H9 (cell line): Measurements from ENCODE around the gene NCL. TPM values are rescaled to one million over a fixed set of nuclear protein-coding genes. Genes with fewer than 3 reads are reported as not detected.

ENCODE experiments used
- DNase-seq: peaks from one replicate; pipeline ENCODE4 v3.0.0-alpha.2; 2017
- H2AFZ ChIP-seq: one replicate; pipeline ENCODE4 v1.6.1; 2013; ENCODE audit warnings: mild to moderate bottlenecking, low read length, control low read depth, moderate library complexity
- H2AK5ac ChIP-seq: 2 replicates; pipeline ENCODE4 v1.6.1; 2013; ENCODE audit warnings: low read length, control low read depth, mixed read lengths; ENCODE audit not compliant: insufficient read length
- H2BK120ac ChIP-seq: one replicate; pipeline ENCODE4 v1.6.1; 2013; ENCODE audit warnings: low read depth, mild to moderate bottlenecking, low read length, control low read depth, inconsistent platforms; ENCODE audit not compliant: poor library complexity, severe bottlenecking
- H2BK12ac ChIP-seq: 2 replicates; pipeline ENCODE4 v1.6.1; 2013; ENCODE audit warnings: low read length, control low read depth, mixed read lengths, low read depth; ENCODE audit not compliant: insufficient read length
- H2BK15ac ChIP-seq: 2 replicates; pipeline ENCODE4 v1.6.1; 2013; ENCODE audit warnings: low read depth, low read length, control low read depth
- H2BK20ac ChIP-seq: one replicate; pipeline ENCODE4 v1.6.1; 2013; ENCODE audit warnings: low read depth, mild to moderate bottlenecking, low read length, control low read depth, inconsistent platforms; ENCODE audit not compliant: poor library complexity, severe bottlenecking
- H2BK5ac ChIP-seq: 2 replicates; pipeline ENCODE4 v1.6.1; 2013; ENCODE audit warnings: low read length, control low read depth, mixed read lengths; ENCODE audit not compliant: insufficient read length
- H3K14ac ChIP-seq: 2 replicates; pipeline ENCODE4 v1.6.1; 2013; ENCODE audit warnings: low read length, control low read depth; ENCODE audit not compliant: insufficient read depth
- H3K18ac ChIP-seq: 2 replicates; pipeline ENCODE4 v1.6.1; 2013; ENCODE audit warnings: low read depth, mild to moderate bottlenecking, mixed read lengths, low read length, control low read depth; ENCODE audit not compliant: insufficient read length
- H3K23ac ChIP-seq: 2 replicates; pipeline ENCODE4 v1.6.1; 2013; ENCODE audit warnings: low read length, control low read depth, mixed read lengths, low read depth; ENCODE audit not compliant: insufficient read length
- H3K23me2 ChIP-seq: 2 replicates; pipeline ENCODE4 v1.6.1; 2013; ENCODE audit warnings: low read depth, mild to moderate bottlenecking, mixed read lengths, low read length, control low read depth; ENCODE audit not compliant: insufficient read length, poor library complexity, severe bottlenecking
- H3K27ac ChIP-seq: 2 replicates; pipeline ENCODE4 v1.5.1; 2013; ENCODE audit warnings: low read length, control low read depth, mixed read lengths, low read depth; ENCODE audit not compliant: insufficient read length
- H3K27me3 ChIP-seq: 2 replicates; pipeline ENCODE4 v1.6.1; 2013; ENCODE audit warnings: low read length, control low read depth, inconsistent platforms; ENCODE audit not compliant: insufficient read depth
- H3K4ac ChIP-seq: 2 replicates; pipeline ENCODE4 v1.6.1; 2013; ENCODE audit warnings: low read depth, mild to moderate bottlenecking, control low read depth, inconsistent platforms, low read length, moderate library complexity
- H3K4me1 ChIP-seq: 2 replicates; pipeline ENCODE4 v1.6.1; 2013; ENCODE audit warnings: low read length, control low read depth, inconsistent platforms; ENCODE audit not compliant: insufficient read depth
- H3K4me2 ChIP-seq: 2 replicates; pipeline ENCODE4 v1.6.1; 2013; ENCODE audit warnings: low read length, control low read depth, mixed read lengths; ENCODE audit not compliant: insufficient read length, insufficient read depth
- H3K56ac ChIP-seq: 2 replicates; pipeline ENCODE4 v1.6.1; 2013; ENCODE audit warnings: low read depth, mild to moderate bottlenecking, mixed read lengths, low read length, control low read depth; ENCODE audit not compliant: insufficient read length
- H3K79me1 ChIP-seq: 2 replicates; pipeline ENCODE4 v1.6.1; 2013; ENCODE audit warnings: low read depth, mild to moderate bottlenecking, moderate library complexity, low read length, control low read depth, inconsistent platforms; ENCODE audit not compliant: insufficient read depth, poor library complexity, severe bottlenecking
- H3K79me2 ChIP-seq: 2 replicates; pipeline ENCODE4 v1.6.1; 2013; ENCODE audit warnings: low read length, control low read depth, inconsistent platforms; ENCODE audit not compliant: insufficient read depth
- H3K9ac ChIP-seq: 2 replicates; pipeline ENCODE4 v1.6.1; 2013; ENCODE audit warnings: low read length, control low read depth, mixed read lengths; ENCODE audit not compliant: insufficient read length; ENCODE audit errors: extremely low read depth
- H3K9me3 ChIP-seq: one replicate; pipeline ENCODE4 v1.6.1; 2013; ENCODE audit warnings: low read depth, low read length, inconsistent platforms; ENCODE audit not compliant: control insufficient read depth
- H3T11ph ChIP-seq: one replicate; pipeline ENCODE4 v1.6.1; 2013; ENCODE audit warnings: mild to moderate bottlenecking, low read length, control low read depth, inconsistent platforms
- H4K20me1 ChIP-seq: one replicate; pipeline ENCODE4 v1.6.1; 2013; ENCODE audit not compliant: control insufficient read depth, insufficient read length, insufficient read depth
- H4K5ac ChIP-seq: 2 replicates; pipeline ENCODE4 v1.6.1; 2013; ENCODE audit warnings: low read depth, mild to moderate bottlenecking, mixed read lengths, low read length, control low read depth; ENCODE audit not compliant: insufficient read length
- H4K8ac ChIP-seq: replicated peaks from 2 replicates; pipeline ENCODE4 v1.6.1; 2013; ENCODE audit warnings: low read length, control low read depth, mixed read lengths, low read depth; ENCODE audit not compliant: insufficient read length
- H4K91ac ChIP-seq: 2 replicates; pipeline ENCODE4 v1.6.1; 2013; ENCODE audit warnings: low read depth, mild to moderate bottlenecking, moderate library complexity, mixed read lengths, low read length, control low read depth; ENCODE audit not compliant: insufficient read length
- H3K27ac Mint-ChIP-seq, 3 experiments: 2 replicates in 2 of 3; 3 replicates in 1 of 3; pipeline ENCODE4 v1.8.0; 2020 to 2021; ENCODE audit warnings: mixed read lengths in 3 of 3, mild to moderate bottlenecking in 1 of 3, moderate library complexity in 1 of 3
- H3K27me3 Mint-ChIP-seq: 2 replicates; pipeline ENCODE4 v1.8.0; 2021; ENCODE audit warnings: low read depth, mild to moderate bottlenecking, moderate library complexity, mixed read lengths
- H3K36me3 Mint-ChIP-seq, 3 experiments: 2 replicates in 2 of 3; 3 replicates in 1 of 3; pipeline ENCODE4 v1.8.0; 2020 to 2021; ENCODE audit warnings: low read depth in 3 of 3, mixed read lengths in 3 of 3; ENCODE audit not compliant: insufficient read depth in 1 of 3
- H3K4me1 Mint-ChIP-seq, 2 experiments: 2 replicates each; pipeline ENCODE4 v1.8.0; 2020; ENCODE audit warnings: mixed read lengths in 2 of 2
- H3K4me3 Mint-ChIP-seq, 2 experiments: 2 replicates in 1 of 2; 3 replicates in 1 of 2; pipeline ENCODE4 v1.8.0; 2020 to 2021; ENCODE audit warnings: mild to moderate bottlenecking in 2 of 2, mixed read lengths in 2 of 2, moderate library complexity in 1 of 2
- H3K9me3 Mint-ChIP-seq, 2 experiments: 2 replicates in 1 of 2; 3 replicates in 1 of 2; pipeline ENCODE4 v1.8.0; 2020; ENCODE audit warnings: mild to moderate bottlenecking in 2 of 2, mixed read lengths in 2 of 2, moderate library complexity in 1 of 2
- CTCF ChIP-seq: fragments of 200-600 bp; sonication (generic); conservative IDR thresholded peaks from 3 replicates; pipeline ENCODE4 v1.8.0; 2021; ENCODE audit warnings: antibody characterized with exemption, mild to moderate bottlenecking
- WGBS: extraction: QIAGEN DNeasy Blood & Tissue Kit; methylation state at CpG from one replicate; pipeline ENCODE4 v1.1.7; 2013; ENCODE audit warnings: missing lambda C conversion rate, low lambda C conversion rate, mixed read lengths; ENCODE audit not compliant: insufficient read length; ENCODE audit errors: extremely low coverage; 5-methylcytosine and 5-hydroxymethylcytosine counted together
- total RNA-seq: library from RNA; stranded (reverse); gene quantifications from 2 replicates; pipeline ENCODE4 v1.2.1, GENCODE V29; 2021

NCL gene
- total RNA-seq, 1 experiment from 2014 or later: 1,269 TPM

- Histone ChIP-seq H3K4me2 (no peak overlapping the region), H2BK15ac (no peak overlapping the region), H2BK120ac (no peak overlapping the region), H4K20me1 (no peaks in the 10 kb centered on the region), H3K4ac (no peak overlapping the region), H3K27me3 (no peaks in the 10 kb centered on the region), H4K91ac (no peak overlapping the region), H3K14ac (no peak overlapping the region), H2AK5ac (no peak overlapping the region), H3K9me3 (no peaks in the 10 kb centered on the region), H2BK20ac (no peak overlapping the region), H4K5ac (no peak overlapping the region), H3K23ac (no peak overlapping the region), H3K23me2 (no peaks in the 10 kb centered on the region), H3K56ac (no peak overlapping the region), H4K8ac (no peak overlapping the region), H2BK12ac (no peak overlapping the region), H3K18ac (no peak overlapping the region), H2BK5ac (no peak overlapping the region), H2AFZ (no peak overlapping the region), H3K79me1 (no peaks in the 10 kb centered on the region), H3K4me1 (no peaks in the 10 kb centered on the region), H3K9ac (no peak overlapping the region), H3T11ph (no peak overlapping the region), H3K79me2 (no peaks in the 10 kb centered on the region), H3K27ac (no peak overlapping the region)
- no peaks in the 10 kb centered on the region for H3K36me3 Mint-ChIP-seq
- WGBS: no CpG with 5 or more reads among the region's 6 CpGs
- no peaks in the 10 kb centered on the region for H3K9me3 Mint-ChIP-seq
- peaks cover 6% of the 10 kb centered on the region; the same call in 1 of the 2 replicates for H3K27me3 Mint-ChIP-seq
- no peak for TF ChIP-seq CTCF
- H3K4me3 Mint-ChIP-seq: no peak overlapping the region; a peak in 1 of 5 replicates
- H3K27ac Mint-ChIP-seq: peak overlapping the region in 1 of 3 experiments; percentile 56; a peak in 3 of 7 replicates
- H3K4me1 Mint-ChIP-seq: peaks cover 10 to 18% of the 10 kb centered on the region in 2 experiments
- DNase-seq: no peak
These were observed 6.1 kb upstream of the NCL start for GRCh38 chr2:231470246-231470900.
